Activated CD8-positive, alpha-beta memory T cell treated with anti-CD3 and anti-CD28 coated beads, Interleukin-2, amount 50 U/mL, for 24 hours (primary cell): ENCODE results near the gene LRFN2.

Experiments
- DNase-seq: peaks from one replicate; pipeline ENCODE4 v3.0.0-alpha.2; 2020; ENCODE audit errors: extremely low read depth

Gene LRFN2

GRCh38 chr6:40587240-40588069, at the start of gene LRFN2:
Gene LRFN2, minus strand, starts transcription at chr6:40587364.
- DNase-seq: peak; percentile 8

GRCh38 chr6:40634429-40634828, 47.3 kb upstream of the LRFN2 start:
- no peak for DNase-seq

- DNase-seq: no peak
Observed at GRCh38 chr6:40631744-40632143, 44.6 kb upstream of the LRFN2 start.

- DNase-seq: no peak
Observed at GRCh38 chr6:40630488-40630887, 43.3 kb upstream of the LRFN2 start.

- no peak for DNase-seq
Observed at GRCh38 chr6:40630051-40630450, 42.9 kb upstream of the LRFN2 start.

- no peak for DNase-seq
Observed at GRCh38 chr6:40629463-40629862, 42.3 kb upstream of the LRFN2 start.

GRCh38 chr6:40627316-40627715, 40.2 kb upstream of the LRFN2 start:
- no peak for DNase-seq

- DNase-seq: no peak
Observed at GRCh38 chr6:40626886-40627285, 39.7 kb upstream of the LRFN2 start.

- DNase-seq: no peak
Observed at GRCh38 chr6:40623932-40624331, 36.8 kb upstream of the LRFN2 start.

- no peak for DNase-seq
Observed at GRCh38 chr6:40623178-40623577, 36.0 kb upstream of the LRFN2 start.

- no peak for DNase-seq
Observed at GRCh38 chr6:40620574-40621240, 33.5 kb upstream of the LRFN2 start.

GRCh38 chr6:40614671-40615070, 27.5 kb upstream of the LRFN2 start:
- no peak for DNase-seq

- DNase-seq: no peak
Observed at GRCh38 chr6:40611912-40612311, 24.7 kb upstream of the LRFN2 start.

- DNase-seq: no peak
Observed at GRCh38 chr6:40611434-40611833, 24.3 kb upstream of the LRFN2 start.

- DNase-seq: no peak
Observed at GRCh38 chr6:40610229-40610628, 23.1 kb upstream of the LRFN2 start.

GRCh38 chr6:40606981-40607380, 19.8 kb upstream of the LRFN2 start:
- DNase-seq: no peak

- DNase-seq: no peak
Observed at GRCh38 chr6:40606526-40606925, 19.4 kb upstream of the LRFN2 start.

- no peak for DNase-seq
Observed at GRCh38 chr6:40604082-40604481, 16.9 kb upstream of the LRFN2 start.

GRCh38 chr6:40599555-40599954, 12.4 kb upstream of the LRFN2 start:
- DNase-seq: no peak

- DNase-seq: no peak
Observed at GRCh38 chr6:40598516-40598915, 11.4 kb upstream of the LRFN2 start.

- DNase-seq: no peak
Observed at GRCh38 chr6:40597301-40597700, 10.1 kb upstream of the LRFN2 start.

GRCh38 chr6:40588480-40588879, 1.3 kb upstream of the LRFN2 start:
- DNase-seq: no peak

- DNase-seq: no peak
Observed at GRCh38 chr6:40588070-40588384, 863 bp upstream of the LRFN2 start.
